H9 (cell line): Measurements from ENCODE around the gene MYH14. TPM values are rescaled to one million over a fixed set of nuclear protein-coding genes. Genes with fewer than 3 reads are reported as not detected.
A peak's percentile ranks its signal among the peaks of the same experiment; 100 is the strongest.

Experiments used
- DNase-seq: peaks from one replicate; pipeline ENCODE4 v3.0.0-alpha.2; 2017
- H2AFZ ChIP-seq: one replicate; pipeline ENCODE4 v1.6.1; 2013; ENCODE audit warnings: mild to moderate bottlenecking, low read length, control low read depth, moderate library complexity
- H2AK5ac ChIP-seq: 2 replicates; pipeline ENCODE4 v1.6.1; 2013; ENCODE audit warnings: low read length, control low read depth, mixed read lengths; ENCODE audit not compliant: insufficient read length
- H2BK120ac ChIP-seq: one replicate; pipeline ENCODE4 v1.6.1; 2013; ENCODE audit warnings: low read depth, mild to moderate bottlenecking, low read length, control low read depth, inconsistent platforms; ENCODE audit not compliant: poor library complexity, severe bottlenecking
- H2BK12ac ChIP-seq: 2 replicates; pipeline ENCODE4 v1.6.1; 2013; ENCODE audit warnings: low read length, control low read depth, mixed read lengths, low read depth; ENCODE audit not compliant: insufficient read length
- H2BK15ac ChIP-seq: 2 replicates; pipeline ENCODE4 v1.6.1; 2013; ENCODE audit warnings: low read depth, low read length, control low read depth
- H2BK20ac ChIP-seq: one replicate; pipeline ENCODE4 v1.6.1; 2013; ENCODE audit warnings: low read depth, mild to moderate bottlenecking, low read length, control low read depth, inconsistent platforms; ENCODE audit not compliant: poor library complexity, severe bottlenecking
- H2BK5ac ChIP-seq: 2 replicates; pipeline ENCODE4 v1.6.1; 2013; ENCODE audit warnings: low read length, control low read depth, mixed read lengths; ENCODE audit not compliant: insufficient read length
- H3K14ac ChIP-seq: 2 replicates; pipeline ENCODE4 v1.6.1; 2013; ENCODE audit warnings: low read length, control low read depth; ENCODE audit not compliant: insufficient read depth
- H3K18ac ChIP-seq: 2 replicates; pipeline ENCODE4 v1.6.1; 2013; ENCODE audit warnings: low read depth, mild to moderate bottlenecking, mixed read lengths, low read length, control low read depth; ENCODE audit not compliant: insufficient read length
- H3K23ac ChIP-seq: 2 replicates; pipeline ENCODE4 v1.6.1; 2013; ENCODE audit warnings: low read length, control low read depth, mixed read lengths, low read depth; ENCODE audit not compliant: insufficient read length
- H3K23me2 ChIP-seq: 2 replicates; pipeline ENCODE4 v1.6.1; 2013; ENCODE audit warnings: low read depth, mild to moderate bottlenecking, mixed read lengths, low read length, control low read depth; ENCODE audit not compliant: insufficient read length, poor library complexity, severe bottlenecking
- H3K27ac ChIP-seq: 2 replicates; pipeline ENCODE4 v1.5.1; 2013; ENCODE audit warnings: low read length, control low read depth, mixed read lengths, low read depth; ENCODE audit not compliant: insufficient read length
- H3K27me3 ChIP-seq: 2 replicates; pipeline ENCODE4 v1.6.1; 2013; ENCODE audit warnings: low read length, control low read depth, inconsistent platforms; ENCODE audit not compliant: insufficient read depth
- H3K4ac ChIP-seq: 2 replicates; pipeline ENCODE4 v1.6.1; 2013; ENCODE audit warnings: low read depth, mild to moderate bottlenecking, control low read depth, inconsistent platforms, low read length, moderate library complexity
- H3K4me1 ChIP-seq: 2 replicates; pipeline ENCODE4 v1.6.1; 2013; ENCODE audit warnings: low read length, control low read depth, inconsistent platforms; ENCODE audit not compliant: insufficient read depth
- H3K4me2 ChIP-seq: 2 replicates; pipeline ENCODE4 v1.6.1; 2013; ENCODE audit warnings: low read length, control low read depth, mixed read lengths; ENCODE audit not compliant: insufficient read length, insufficient read depth
- H3K56ac ChIP-seq: 2 replicates; pipeline ENCODE4 v1.6.1; 2013; ENCODE audit warnings: low read depth, mild to moderate bottlenecking, mixed read lengths, low read length, control low read depth; ENCODE audit not compliant: insufficient read length
- H3K79me1 ChIP-seq: 2 replicates; pipeline ENCODE4 v1.6.1; 2013; ENCODE audit warnings: low read depth, mild to moderate bottlenecking, moderate library complexity, low read length, control low read depth, inconsistent platforms; ENCODE audit not compliant: insufficient read depth, poor library complexity, severe bottlenecking
- H3K79me2 ChIP-seq: 2 replicates; pipeline ENCODE4 v1.6.1; 2013; ENCODE audit warnings: low read length, control low read depth, inconsistent platforms; ENCODE audit not compliant: insufficient read depth
- H3K9ac ChIP-seq: 2 replicates; pipeline ENCODE4 v1.6.1; 2013; ENCODE audit warnings: low read length, control low read depth, mixed read lengths; ENCODE audit not compliant: insufficient read length; ENCODE audit errors: extremely low read depth
- H3K9me3 ChIP-seq: one replicate; pipeline ENCODE4 v1.6.1; 2013; ENCODE audit warnings: low read depth, low read length, inconsistent platforms; ENCODE audit not compliant: control insufficient read depth
- H3T11ph ChIP-seq: one replicate; pipeline ENCODE4 v1.6.1; 2013; ENCODE audit warnings: mild to moderate bottlenecking, low read length, control low read depth, inconsistent platforms
- H4K20me1 ChIP-seq: one replicate; pipeline ENCODE4 v1.6.1; 2013; ENCODE audit not compliant: control insufficient read depth, insufficient read length, insufficient read depth
- H4K5ac ChIP-seq: 2 replicates; pipeline ENCODE4 v1.6.1; 2013; ENCODE audit warnings: low read depth, mild to moderate bottlenecking, mixed read lengths, low read length, control low read depth; ENCODE audit not compliant: insufficient read length
- H4K8ac ChIP-seq: replicated peaks from 2 replicates; pipeline ENCODE4 v1.6.1; 2013; ENCODE audit warnings: low read length, control low read depth, mixed read lengths, low read depth; ENCODE audit not compliant: insufficient read length
- H4K91ac ChIP-seq: 2 replicates; pipeline ENCODE4 v1.6.1; 2013; ENCODE audit warnings: low read depth, mild to moderate bottlenecking, moderate library complexity, mixed read lengths, low read length, control low read depth; ENCODE audit not compliant: insufficient read length
- H3K27ac Mint-ChIP-seq, 3 experiments: 2 replicates in 2 of 3; 3 replicates in 1 of 3; pipeline ENCODE4 v1.8.0; 2020 to 2021; ENCODE audit warnings: mixed read lengths in 3 of 3, mild to moderate bottlenecking in 1 of 3, moderate library complexity in 1 of 3
- H3K27me3 Mint-ChIP-seq: 2 replicates; pipeline ENCODE4 v1.8.0; 2021; ENCODE audit warnings: low read depth, mild to moderate bottlenecking, moderate library complexity, mixed read lengths
- H3K36me3 Mint-ChIP-seq, 3 experiments: 2 replicates in 2 of 3; 3 replicates in 1 of 3; pipeline ENCODE4 v1.8.0; 2020 to 2021; ENCODE audit warnings: low read depth in 3 of 3, mixed read lengths in 3 of 3; ENCODE audit not compliant: insufficient read depth in 1 of 3
- H3K4me1 Mint-ChIP-seq, 2 experiments: 2 replicates each; pipeline ENCODE4 v1.8.0; 2020; ENCODE audit warnings: mixed read lengths in 2 of 2
- H3K4me3 Mint-ChIP-seq, 2 experiments: 2 replicates in 1 of 2; 3 replicates in 1 of 2; pipeline ENCODE4 v1.8.0; 2020 to 2021; ENCODE audit warnings: mild to moderate bottlenecking in 2 of 2, mixed read lengths in 2 of 2, moderate library complexity in 1 of 2
- H3K9me3 Mint-ChIP-seq, 2 experiments: 2 replicates in 1 of 2; 3 replicates in 1 of 2; pipeline ENCODE4 v1.8.0; 2020; ENCODE audit warnings: mild to moderate bottlenecking in 2 of 2, mixed read lengths in 2 of 2, moderate library complexity in 1 of 2
- CTCF ChIP-seq: fragments of 200-600 bp; sonication (generic); conservative IDR thresholded peaks from 3 replicates; pipeline ENCODE4 v1.8.0; 2021; ENCODE audit warnings: antibody characterized with exemption, mild to moderate bottlenecking
- WGBS: extraction: QIAGEN DNeasy Blood & Tissue Kit; methylation state at CpG from one replicate; pipeline ENCODE4 v1.1.7; 2013; ENCODE audit warnings: missing lambda C conversion rate, low lambda C conversion rate, mixed read lengths; ENCODE audit not compliant: insufficient read length; ENCODE audit errors: extremely low coverage; 5-methylcytosine and 5-hydroxymethylcytosine counted together
- total RNA-seq: library from RNA; stranded (reverse); gene quantifications from 2 replicates; pipeline ENCODE4 v1.2.1, GENCODE V29; 2021

Gene MYH14
- total RNA-seq, 1 experiment from 2014 or later, result 27.7 TPM

- Histone ChIP-seq H2BK12ac (no peak overlapping the region), H4K91ac (no peak overlapping the region), H3K23ac (no peak overlapping the region), H3K18ac (no peak overlapping the region), H3K27ac (no peak overlapping the region), H4K8ac (no peak overlapping the region), H3T11ph (no peak overlapping the region), H2AFZ (no peak overlapping the region), H3K79me1 (no peaks in the 10 kb centered on the region), H3K9ac (no peak overlapping the region), H4K5ac (no peak overlapping the region), H3K79me2 (no peaks in the 10 kb centered on the region), H4K20me1 (no peaks in the 10 kb centered on the region), H2BK20ac (no peak overlapping the region), H2BK15ac (no peak overlapping the region), H3K4ac (no peak overlapping the region), H3K14ac (no peak overlapping the region), H3K4me2 (no peak overlapping the region), H3K9me3 (no peaks in the 10 kb centered on the region), H2AK5ac (no peak overlapping the region), H3K4me1 (no peaks in the 10 kb centered on the region), H2BK120ac (no peak overlapping the region), H3K56ac (no peak overlapping the region), H2BK5ac (no peak overlapping the region), H3K23me2 (peaks cover 4% of the 10 kb centered on the region), H3K27me3 (no peaks in the 10 kb centered on the region; the same call in 1 of the 2 replicates)
- H3K27me3 Mint-ChIP-seq, result peaks cover 55% of the 10 kb centered on the region
- no CpG with 5 or more reads among the region's 7 CpGs for WGBS
- peaks cover 0 to 13% of the 10 kb centered on the region in 2 experiments for H3K4me1 Mint-ChIP-seq
- peaks cover 0 to 2% of the 10 kb centered on the region in 2 experiments; a peak in 1 of 5 replicates for H3K9me3 Mint-ChIP-seq
- H3K36me3 Mint-ChIP-seq, result no peaks in the 10 kb centered on the region
- H3K27ac Mint-ChIP-seq, result peak overlapping the region in 1 of 3 experiments; percentile 72; a peak in 1 of 7 replicates
- DNase-seq, result no peak
- H3K4me3 Mint-ChIP-seq, result no peak overlapping the region
- no peak for TF ChIP-seq CTCF
These were observed 4.8 kb upstream of the MYH14 start for GRCh38 chr19:50198431-50199258.
